H9 (cell line): ENCODE results near the gene VEZT. TPM values are rescaled to one million over a fixed set of nuclear protein-coding genes. Genes with fewer than 3 reads are reported as not detected.

Source experiments
- DNase-seq: peaks from one replicate; pipeline ENCODE4 v3.0.0-alpha.2; 2017
- H2AFZ ChIP-seq: one replicate; pipeline ENCODE4 v1.6.1; 2013; ENCODE audit warnings: mild to moderate bottlenecking, low read length, control low read depth, moderate library complexity
- H2AK5ac ChIP-seq: 2 replicates; pipeline ENCODE4 v1.6.1; 2013; ENCODE audit warnings: low read length, control low read depth, mixed read lengths; ENCODE audit not compliant: insufficient read length
- H2BK120ac ChIP-seq: one replicate; pipeline ENCODE4 v1.6.1; 2013; ENCODE audit warnings: low read depth, mild to moderate bottlenecking, low read length, control low read depth, inconsistent platforms; ENCODE audit not compliant: poor library complexity, severe bottlenecking
- H2BK12ac ChIP-seq: 2 replicates; pipeline ENCODE4 v1.6.1; 2013; ENCODE audit warnings: low read length, control low read depth, mixed read lengths, low read depth; ENCODE audit not compliant: insufficient read length
- H2BK15ac ChIP-seq: 2 replicates; pipeline ENCODE4 v1.6.1; 2013; ENCODE audit warnings: low read depth, low read length, control low read depth
- H2BK20ac ChIP-seq: one replicate; pipeline ENCODE4 v1.6.1; 2013; ENCODE audit warnings: low read depth, mild to moderate bottlenecking, low read length, control low read depth, inconsistent platforms; ENCODE audit not compliant: poor library complexity, severe bottlenecking
- H2BK5ac ChIP-seq: 2 replicates; pipeline ENCODE4 v1.6.1; 2013; ENCODE audit warnings: low read length, control low read depth, mixed read lengths; ENCODE audit not compliant: insufficient read length
- H3K14ac ChIP-seq: 2 replicates; pipeline ENCODE4 v1.6.1; 2013; ENCODE audit warnings: low read length, control low read depth; ENCODE audit not compliant: insufficient read depth
- H3K18ac ChIP-seq: 2 replicates; pipeline ENCODE4 v1.6.1; 2013; ENCODE audit warnings: low read depth, mild to moderate bottlenecking, mixed read lengths, low read length, control low read depth; ENCODE audit not compliant: insufficient read length
- H3K23ac ChIP-seq: 2 replicates; pipeline ENCODE4 v1.6.1; 2013; ENCODE audit warnings: low read length, control low read depth, mixed read lengths, low read depth; ENCODE audit not compliant: insufficient read length
- H3K23me2 ChIP-seq: 2 replicates; pipeline ENCODE4 v1.6.1; 2013; ENCODE audit warnings: low read depth, mild to moderate bottlenecking, mixed read lengths, low read length, control low read depth; ENCODE audit not compliant: insufficient read length, poor library complexity, severe bottlenecking
- H3K27ac ChIP-seq: 2 replicates; pipeline ENCODE4 v1.5.1; 2013; ENCODE audit warnings: low read length, control low read depth, mixed read lengths, low read depth; ENCODE audit not compliant: insufficient read length
- H3K27me3 ChIP-seq: 2 replicates; pipeline ENCODE4 v1.6.1; 2013; ENCODE audit warnings: low read length, control low read depth, inconsistent platforms; ENCODE audit not compliant: insufficient read depth
- H3K4ac ChIP-seq: 2 replicates; pipeline ENCODE4 v1.6.1; 2013; ENCODE audit warnings: low read depth, mild to moderate bottlenecking, control low read depth, inconsistent platforms, low read length, moderate library complexity
- H3K4me1 ChIP-seq: 2 replicates; pipeline ENCODE4 v1.6.1; 2013; ENCODE audit warnings: low read length, control low read depth, inconsistent platforms; ENCODE audit not compliant: insufficient read depth
- H3K4me2 ChIP-seq: 2 replicates; pipeline ENCODE4 v1.6.1; 2013; ENCODE audit warnings: low read length, control low read depth, mixed read lengths; ENCODE audit not compliant: insufficient read length, insufficient read depth
- H3K56ac ChIP-seq: 2 replicates; pipeline ENCODE4 v1.6.1; 2013; ENCODE audit warnings: low read depth, mild to moderate bottlenecking, mixed read lengths, low read length, control low read depth; ENCODE audit not compliant: insufficient read length
- H3K79me1 ChIP-seq: 2 replicates; pipeline ENCODE4 v1.6.1; 2013; ENCODE audit warnings: low read depth, mild to moderate bottlenecking, moderate library complexity, low read length, control low read depth, inconsistent platforms; ENCODE audit not compliant: insufficient read depth, poor library complexity, severe bottlenecking
- H3K79me2 ChIP-seq: 2 replicates; pipeline ENCODE4 v1.6.1; 2013; ENCODE audit warnings: low read length, control low read depth, inconsistent platforms; ENCODE audit not compliant: insufficient read depth
- H3K9ac ChIP-seq: 2 replicates; pipeline ENCODE4 v1.6.1; 2013; ENCODE audit warnings: low read length, control low read depth, mixed read lengths; ENCODE audit not compliant: insufficient read length; ENCODE audit errors: extremely low read depth
- H3K9me3 ChIP-seq: one replicate; pipeline ENCODE4 v1.6.1; 2013; ENCODE audit warnings: low read depth, low read length, inconsistent platforms; ENCODE audit not compliant: control insufficient read depth
- H3T11ph ChIP-seq: one replicate; pipeline ENCODE4 v1.6.1; 2013; ENCODE audit warnings: mild to moderate bottlenecking, low read length, control low read depth, inconsistent platforms
- H4K20me1 ChIP-seq: one replicate; pipeline ENCODE4 v1.6.1; 2013; ENCODE audit not compliant: control insufficient read depth, insufficient read length, insufficient read depth
- H4K5ac ChIP-seq: 2 replicates; pipeline ENCODE4 v1.6.1; 2013; ENCODE audit warnings: low read depth, mild to moderate bottlenecking, mixed read lengths, low read length, control low read depth; ENCODE audit not compliant: insufficient read length
- H4K8ac ChIP-seq: replicated peaks from 2 replicates; pipeline ENCODE4 v1.6.1; 2013; ENCODE audit warnings: low read length, control low read depth, mixed read lengths, low read depth; ENCODE audit not compliant: insufficient read length
- H4K91ac ChIP-seq: 2 replicates; pipeline ENCODE4 v1.6.1; 2013; ENCODE audit warnings: low read depth, mild to moderate bottlenecking, moderate library complexity, mixed read lengths, low read length, control low read depth; ENCODE audit not compliant: insufficient read length
- H3K27ac Mint-ChIP-seq, 3 experiments: 2 replicates in 2 of 3; 3 replicates in 1 of 3; pipeline ENCODE4 v1.8.0; 2020 to 2021; ENCODE audit warnings: mixed read lengths in 3 of 3, mild to moderate bottlenecking in 1 of 3, moderate library complexity in 1 of 3
- H3K27me3 Mint-ChIP-seq: 2 replicates; pipeline ENCODE4 v1.8.0; 2021; ENCODE audit warnings: low read depth, mild to moderate bottlenecking, moderate library complexity, mixed read lengths
- H3K36me3 Mint-ChIP-seq, 3 experiments: 2 replicates in 2 of 3; 3 replicates in 1 of 3; pipeline ENCODE4 v1.8.0; 2020 to 2021; ENCODE audit warnings: low read depth in 3 of 3, mixed read lengths in 3 of 3; ENCODE audit not compliant: insufficient read depth in 1 of 3
- H3K4me1 Mint-ChIP-seq, 2 experiments: 2 replicates each; pipeline ENCODE4 v1.8.0; 2020; ENCODE audit warnings: mixed read lengths in 2 of 2
- H3K4me3 Mint-ChIP-seq, 2 experiments: 2 replicates in 1 of 2; 3 replicates in 1 of 2; pipeline ENCODE4 v1.8.0; 2020 to 2021; ENCODE audit warnings: mild to moderate bottlenecking in 2 of 2, mixed read lengths in 2 of 2, moderate library complexity in 1 of 2
- H3K9me3 Mint-ChIP-seq, 2 experiments: 2 replicates in 1 of 2; 3 replicates in 1 of 2; pipeline ENCODE4 v1.8.0; 2020; ENCODE audit warnings: mild to moderate bottlenecking in 2 of 2, mixed read lengths in 2 of 2, moderate library complexity in 1 of 2
- CTCF ChIP-seq: fragments of 200-600 bp; sonication (generic); conservative IDR thresholded peaks from 3 replicates; pipeline ENCODE4 v1.8.0; 2021; ENCODE audit warnings: antibody characterized with exemption, mild to moderate bottlenecking
- WGBS: extraction: QIAGEN DNeasy Blood & Tissue Kit; methylation state at CpG from one replicate; pipeline ENCODE4 v1.1.7; 2013; ENCODE audit warnings: missing lambda C conversion rate, low lambda C conversion rate, mixed read lengths; ENCODE audit not compliant: insufficient read length; ENCODE audit errors: extremely low coverage; 5-methylcytosine and 5-hydroxymethylcytosine counted together
- total RNA-seq: library from RNA; stranded (reverse); gene quantifications from 2 replicates; pipeline ENCODE4 v1.2.1, GENCODE V29; 2021

The VEZT gene
- total RNA-seq, 1 experiment from 2014 or later = 69.8 TPM

- no peak overlapping the region for H3T11ph ChIP-seq
- H3K27ac ChIP-seq = no peak overlapping the region
- H2BK15ac ChIP-seq = no peak overlapping the region
- no peak overlapping the region for H2AFZ ChIP-seq
- no peaks in the 10 kb centered on the region for H3K27me3 Mint-ChIP-seq
- no peak overlapping the region for H2BK5ac ChIP-seq
- H4K5ac ChIP-seq = no peak overlapping the region
- no peak overlapping the region for H4K91ac ChIP-seq
- H3K27ac Mint-ChIP-seq = no peak overlapping the region
- no peak overlapping the region for H3K4me2 ChIP-seq
- H3K18ac ChIP-seq = no peak overlapping the region
- no peaks in the 10 kb centered on the region for H3K9me3 ChIP-seq
- H2BK120ac ChIP-seq = no peak overlapping the region
- peaks cover 4% of the 10 kb centered on the region for H3K4me1 ChIP-seq
- no peak overlapping the region for H3K56ac ChIP-seq
- H3K4me3 Mint-ChIP-seq = no peak overlapping the region
- TF ChIP-seq CTCF = no peak
- H3K14ac ChIP-seq = no peak overlapping the region
- H3K79me2 ChIP-seq = no peaks in the 10 kb centered on the region
- no peak overlapping the region for H3K4ac ChIP-seq
- no peaks in the 10 kb centered on the region for H3K27me3 ChIP-seq
- no peak for DNase-seq
- H2AK5ac ChIP-seq = no peak overlapping the region
- no peaks in the 10 kb centered on the region for H3K9me3 Mint-ChIP-seq
- peaks cover 0 to 5% of the 10 kb centered on the region in 2 experiments; a peak in 2 of 4 replicates for H3K4me1 Mint-ChIP-seq
- no peak overlapping the region for H3K9ac ChIP-seq
- no peaks in the 10 kb centered on the region for H3K23me2 ChIP-seq
- H3K79me1 ChIP-seq = no peaks in the 10 kb centered on the region
- H3K23ac ChIP-seq = no peak overlapping the region
- H2BK20ac ChIP-seq = no peak overlapping the region
- no peaks in the 10 kb centered on the region for H4K20me1 ChIP-seq
- no peak overlapping the region for H4K8ac ChIP-seq
- no CpG with 5 or more reads among the region's 1 CpG for WGBS
- H3K36me3 Mint-ChIP-seq = peaks cover 17 to 69% (median 53%) of the 10 kb centered on the region in 3 experiments; a peak in 6 of 7 replicates
- H2BK12ac ChIP-seq = no peak overlapping the region
These were observed 65.8 kb downstream of the VEZT start for GRCh38 chr12:95283371-95283770.
